ENCODE results near the gene PRTFDC1. TPM values are rescaled to one million over a fixed set of nuclear protein-coding genes. Genes with fewer than 3 reads are reported as not detected.

The PRTFDC1 gene
- total and polyA plus RNA-seq, 2 of the 8 experiments (the other 6 are each of a cell fraction or from before 2014, with no cell fraction given): 5.9 to 6.6 TPM

DNA sequence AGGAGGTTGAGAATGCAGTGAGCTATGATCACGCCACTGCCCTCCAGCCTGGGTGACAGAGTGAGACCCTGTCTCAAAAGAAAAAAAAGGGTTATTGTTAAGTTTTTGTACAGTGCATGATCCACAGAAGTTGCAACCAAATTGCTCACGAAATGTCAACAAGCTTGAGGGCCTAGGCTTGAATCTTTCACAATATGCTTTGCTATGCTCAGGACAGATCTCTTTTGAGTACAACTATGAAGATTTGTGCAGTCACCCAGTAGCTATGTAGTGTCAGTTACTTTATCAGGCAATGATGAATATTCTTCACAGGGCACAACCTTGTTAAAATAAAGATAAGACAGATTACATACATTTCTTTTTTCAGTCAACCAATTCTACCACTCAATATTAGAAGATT is 109.2 kb downstream of the PRTFDC1 start:
- no peaks in the 10 kb centered on the region for H3K79me2 ChIP-seq (ENCODE audit: control insufficient read depth in 1 of 2, insufficient read depth in 2 of 2, low read length in 2 of 2)
- H2BK120ac ChIP-seq (replicated peaks; ENCODE audit: low read depth, low read length): no peak overlapping the region
- H4K20me1 ChIP-seq (replicated peaks in 1 of 2; ENCODE audit: control insufficient read depth in 1 of 2, insufficient read depth in 2 of 2, low read length in 2 of 2): no peaks in the 10 kb centered on the region
- no peak for TF ChIP-seq SP1 (IDR thresholded peaks at IDR 0.05; ENCODE audit: low read depth, low read length)
- no peak for TF ChIP-seq TCF12 (IDR thresholded peaks at IDR 0.05; ENCODE audit: low read depth, low read length)
- TF ChIP-seq PHF8 (conservative IDR thresholded peaks at IDR 0.05; ENCODE audit: low read depth, low read length): no peak
- no peak for TF ChIP-seq YY1 (IDR thresholded peaks at IDR 0.05; ENCODE audit: low read depth, low read length)
- no peak for TF ChIP-seq FOSL1 (IDR thresholded peaks at IDR 0.05; ENCODE audit: insufficient read depth, low read depth, low read length)
- no peak for TF ChIP-seq ASH2L (IDR thresholded peaks at IDR 0.05; ENCODE audit: low read length)
- TF ChIP-seq CEBPB (IDR thresholded peaks at IDR 0.05; ENCODE audit: low read depth, low read length): no peak
- no peak for TF ChIP-seq BACH1 (IDR thresholded peaks at IDR 0.05; ENCODE audit: low read length)
- TF ChIP-seq EGR1 (IDR thresholded peaks at IDR 0.05; ENCODE audit: borderline replicate concordance, low read depth, low read length): no peak
- no peak for TF ChIP-seq EZH2 (IDR thresholded peaks at IDR 0.05; ENCODE audit: low read depth, low read length, severe bottlenecking)
- no peak for TF ChIP-seq GTF2F1 (IDR thresholded peaks at IDR 0.05; ENCODE audit: borderline replicate concordance, low read depth, low read length)
- no peak for TF ChIP-seq SIRT6 (IDR thresholded peaks at IDR 0.05; ENCODE audit: low read length)
- no peak for TF ChIP-seq BCL11A (IDR thresholded peaks at IDR 0.05; ENCODE audit: low read depth in 2 of 2, low read length in 2 of 2)
- no peak for TF ChIP-seq RNF2 (IDR thresholded peaks at IDR 0.05; ENCODE audit: borderline replicate concordance, low read depth, low read length, missing control alignments, poor library complexity, severe bottlenecking)
- TF ChIP-seq CBX5 (IDR thresholded peaks at IDR 0.05; ENCODE audit: low read depth, low read length): no peak
- no peaks in the 10 kb centered on the region for H3K79me1 ChIP-seq (ENCODE audit: low read depth, low read length)
- DNase-seq (ENCODE audit: low read depth in 1 of 2, low spot score in 2 of 2) (no peak), FAIRE-seq (no peak)
- WGBS, 2 experiments (ENCODE audit: extremely low coverage in 1 of 2, insufficient coverage in 1 of 2, insufficient read length in 1 of 2, insufficient replicate concordance in 2 of 2, low coverage in 1 of 2, low lambda C conversion rate in 2 of 2, missing lambda C conversion rate in 1 of 2): 47% methylated on average over 2 of the region's 2 CpGs; no CpG with 5 or more reads in 1 of the 2 experiments
- no peaks in the 10 kb centered on the region for H3K36me3 ChIP-seq (ENCODE audit: control insufficient read depth in 2 of 4, insufficient read depth in 4 of 4, low read length in 3 of 4)
- ChIA-PET POLR2A (ENCODE audit: partially characterized antibody) (no interaction called here), CTCF (ENCODE audit: partially characterized antibody) (no interaction called here)
- H2BK20ac ChIP-seq (ENCODE audit: low read length): no peak overlapping the region
- no peak overlapping the region for H3K4me3 ChIP-seq (ENCODE audit: extremely low read depth in 1 of 4, insufficient read depth in 2 of 4, low read depth in 3 of 4, low read length in 4 of 4)
- no peaks in the 10 kb centered on the region for H3K9me3 ChIP-seq (ENCODE audit: insufficient read depth in 2 of 2, low read depth in 1 of 2, low read length in 1 of 2)
- no peak overlapping the region for H4K8ac ChIP-seq (ENCODE audit: extremely low read depth, insufficient read depth, low read length)
- H3K27me3 ChIP-seq (replicated peaks in 1 of 4; ENCODE audit: control insufficient read depth in 3 of 4, extremely low read depth in 1 of 4, insufficient read depth in 3 of 4, low read length in 3 of 4): no peaks in the 10 kb centered on the region
- no peak overlapping the region for H2BK12ac ChIP-seq (ENCODE audit: low read depth, low read length)
- no peak overlapping the region for H3K56ac ChIP-seq (replicated peaks; ENCODE audit: insufficient read length, low read depth, low read length)
- no peak overlapping the region for H4K91ac ChIP-seq (replicated peaks; ENCODE audit: insufficient read length, low read length)
- no peak overlapping the region for H3K4me2 ChIP-seq (ENCODE audit: insufficient read depth in 1 of 2, low read depth in 2 of 2, low read length in 2 of 2)
- H3K9ac ChIP-seq (replicated peaks in 1 of 4; ENCODE audit: extremely low read depth in 1 of 4, low read depth in 3 of 4, low read length in 3 of 4): no peak overlapping the region
- no peak overlapping the region for H3K27ac ChIP-seq (ENCODE audit: low read depth, low read length)
- H3K4me1 ChIP-seq (replicated peaks in 1 of 4; ENCODE audit: control insufficient read depth in 3 of 4, insufficient read depth in 4 of 4, low read length in 3 of 4): no peaks in the 10 kb centered on the region
- H3K4ac ChIP-seq (replicated peaks; ENCODE audit: insufficient read length, low read depth, low read length): no peak overlapping the region
- H4K5ac ChIP-seq (ENCODE audit: insufficient read length, low read depth, low read length): no peak overlapping the region
- H2AK5ac ChIP-seq (ENCODE audit: low read depth, low read length): no peak overlapping the region
- H2BK5ac ChIP-seq (ENCODE audit: low read depth, low read length): no peak overlapping the region
- no peak overlapping the region for H3K18ac ChIP-seq (ENCODE audit: extremely low read depth, low read length)
- no peak overlapping the region for H3K23ac ChIP-seq (ENCODE audit: insufficient read length)
- no peak overlapping the region for H2AFZ ChIP-seq (ENCODE audit: low read length)
- no peak overlapping the region for H2BK15ac ChIP-seq (ENCODE audit: low read length)
- no peak overlapping the region for H3K14ac ChIP-seq (ENCODE audit: insufficient read length)
- H3K23me2 ChIP-seq (ENCODE audit: low read depth, low read length): peaks cover 1% of the 10 kb centered on the region; the same call in 1 of the 2 replicates

Data from H1 (cell line).